Measurements from ENCODE around the gene LRMDA. TPM values are rescaled to one million over a fixed set of nuclear protein-coding genes. Genes with fewer than 3 reads are reported as not detected.
"Not testable (repeated sequence)": the region's sequence is repeated elsewhere in the genome, so short reads cannot be mapped to it uniquely, and the experiment has no call there.

LRMDA gene
- total and polyA plus RNA-seq, 4 donors = 12.1 to 40.8 (median 21.6) TPM

GRCh38 chr10:75514830-75515229 is 83.4 kb downstream of the LRMDA start:
- 98 to 99% methylated on average over 3 of the region's 3 CpGs for WGBS, 2 donors
- ATAC-seq (ENCODE audit: insufficient read depth, low FRiP score) (no peak), DNase-seq (no peak)
- no peak for TF ChIP-seq CTCF (IDR thresholded peaks at IDR 0.05; ENCODE audit: control extremely low read depth, extremely low read depth)
- Histone ChIP-seq H3K4me1 (ENCODE audit: control insufficient read depth in 5 of 5, insufficient read depth in 5 of 5, low read length in 5 of 5) (peaks cover 0 to 21% (median 7%) of the 10 kb centered on the region in 5 donors), H3K27me3 (ENCODE audit: control insufficient read depth in 3 of 3, insufficient read depth in 3 of 3, low read length in 2 of 3) (no peaks in the 10 kb centered on the region), H3K27ac (ENCODE audit: low read depth in 1 of 2, low read length in 1 of 2) (no peak overlapping the region), H3K36me3 (ENCODE audit: control insufficient read depth in 4 of 4, insufficient read depth in 4 of 4, low read length in 4 of 4) (no peaks in the 10 kb centered on the region), H3K9me3 (ENCODE audit: control insufficient read depth in 4 of 4, insufficient read depth in 3 of 4, low read length in 3 of 4) (no peaks in the 10 kb centered on the region), H3K4me3 (no peak overlapping the region), H3K9ac (ENCODE audit: insufficient read depth in 1 of 2, low read length in 2 of 2) (no peak overlapping the region)

- not testable (repeated sequence) for H3K4me3 ChIP-seq; H3K27me3 ChIP-seq (ENCODE audit: control insufficient read depth in 3 of 3, insufficient read depth in 3 of 3, low read length in 2 of 3); H3K9me3 ChIP-seq (ENCODE audit: control insufficient read depth in 4 of 4, insufficient read depth in 3 of 4, low read length in 3 of 4); H3K36me3 ChIP-seq (ENCODE audit: control insufficient read depth in 4 of 4, insufficient read depth in 4 of 4, low read length in 4 of 4); DNase-seq; ATAC-seq (ENCODE audit: insufficient read depth, low FRiP score); H3K27ac ChIP-seq (ENCODE audit: low read depth in 1 of 2, low read length in 1 of 2); H3K9ac ChIP-seq (ENCODE audit: insufficient read depth in 1 of 2, low read length in 2 of 2)
- peaks cover 0 to 21% (median 7%) of the 10 kb centered on the region in 5 donors for H3K4me1 ChIP-seq (ENCODE audit: control insufficient read depth in 5 of 5, insufficient read depth in 5 of 5, low read length in 5 of 5)
- WGBS, 2 donors = 27 to 48% methylated on average over 2 of the region's 2 CpGs
Measured at GRCh38 chr10:75516154-75516553, 84.7 kb downstream of the LRMDA start.

GRCh38 chr10:75519213-75519612 is 87.8 kb downstream of the LRMDA start:
- not testable (repeated sequence) for DNase-seq; H3K4me1 ChIP-seq (ENCODE audit: control insufficient read depth in 5 of 5, insufficient read depth in 5 of 5, low read length in 5 of 5); H3K27me3 ChIP-seq (ENCODE audit: control insufficient read depth in 3 of 3, insufficient read depth in 3 of 3, low read length in 2 of 3); ATAC-seq (ENCODE audit: insufficient read depth, low FRiP score); H3K9ac ChIP-seq (ENCODE audit: insufficient read depth in 1 of 2, low read length in 2 of 2); H3K27ac ChIP-seq (ENCODE audit: low read depth in 1 of 2, low read length in 1 of 2); H3K4me3 ChIP-seq; H3K36me3 ChIP-seq (ENCODE audit: control insufficient read depth in 4 of 4, insufficient read depth in 4 of 4, low read length in 4 of 4); H3K9me3 ChIP-seq (ENCODE audit: control insufficient read depth in 4 of 4, insufficient read depth in 3 of 4, low read length in 3 of 4)
- 84 to 93% methylated on average over 1 of the region's 1 CpG for WGBS, 2 donors

- not testable (repeated sequence) for ATAC-seq (ENCODE audit: insufficient read depth, low FRiP score); H3K36me3 ChIP-seq (ENCODE audit: control insufficient read depth in 4 of 4, insufficient read depth in 4 of 4, low read length in 4 of 4); H3K27me3 ChIP-seq (ENCODE audit: control insufficient read depth in 3 of 3, insufficient read depth in 3 of 3, low read length in 2 of 3); H3K9ac ChIP-seq (ENCODE audit: insufficient read depth in 1 of 2, low read length in 2 of 2); H3K4me3 ChIP-seq; H3K9me3 ChIP-seq (ENCODE audit: control insufficient read depth in 4 of 4, insufficient read depth in 3 of 4, low read length in 3 of 4); H3K4me1 ChIP-seq (ENCODE audit: control insufficient read depth in 5 of 5, insufficient read depth in 5 of 5, low read length in 5 of 5); H3K27ac ChIP-seq (ENCODE audit: low read depth in 1 of 2, low read length in 1 of 2); DNase-seq
- WGBS, 2 donors = 76 to 87% methylated on average over 16 of the region's 16 CpGs
Measured at GRCh38 chr10:75521194-75521829, 89.9 kb downstream of the LRMDA start.

GRCh38 chr10:75525067-75525466 is 93.6 kb downstream of the LRMDA start:
- no peak for ATAC-seq (ENCODE audit: insufficient read depth, low FRiP score)
- no peak for TF ChIP-seq CTCF (IDR thresholded peaks at IDR 0.05; ENCODE audit: control extremely low read depth, extremely low read depth)
- 76 to 94% methylated on average over 1 of the region's 1 CpG for WGBS, 2 donors

More at GRCh38 chr10:75525067-75525466, 93.6 kb downstream of the LRMDA start:
- no peak overlapping the region for H3K27ac ChIP-seq (ENCODE audit: low read depth in 1 of 2, low read length in 1 of 2)
- H3K9me3 ChIP-seq (ENCODE audit: control insufficient read depth in 4 of 4, insufficient read depth in 3 of 4, low read length in 3 of 4) = peaks cover 0 to 2% (median 0%) of the 10 kb centered on the region in 4 donors
- H3K36me3 ChIP-seq (ENCODE audit: control insufficient read depth in 4 of 4, insufficient read depth in 4 of 4, low read length in 4 of 4) = no peaks in the 10 kb centered on the region
- H3K4me1 ChIP-seq (ENCODE audit: control insufficient read depth in 5 of 5, insufficient read depth in 5 of 5, low read length in 5 of 5) = no peaks in the 10 kb centered on the region
- no peak overlapping the region for H3K9ac ChIP-seq (ENCODE audit: insufficient read depth in 1 of 2, low read length in 2 of 2)
- no peak for DNase-seq
- H3K4me3 ChIP-seq = no peak overlapping the region
- H3K27me3 ChIP-seq (ENCODE audit: control insufficient read depth in 3 of 3, insufficient read depth in 3 of 3, low read length in 2 of 3) = no peaks in the 10 kb centered on the region

Data from lung (tissue), 12 donors.